GM12865 (cell line): Measurements from ENCODE around the gene NUDCD2.

ENCODE experiments used
- DNase-seq: peaks from one replicate; pipeline ENCODE4 v3.0.0; 2010; ENCODE audit warnings: low read depth
- H3K4me3 ChIP-seq: 2 replicates; pipeline ENCODE4 v1.5.1; 2011; ENCODE audit warnings: mild to moderate bottlenecking, low read depth, low read length, control low read depth
- TF ChIP-seq, protein P1 (sequence below): IDR thresholded peaks from 2 replicates; pipeline ENCODE4 v1.5.1; 2011; ENCODE audit warnings: low read length, control low read depth, low read depth, inconsistent platforms; ENCODE audit not compliant: insufficient read depth; ENCODE audit errors: missing control alignments

Gene NUDCD2

DNA sequence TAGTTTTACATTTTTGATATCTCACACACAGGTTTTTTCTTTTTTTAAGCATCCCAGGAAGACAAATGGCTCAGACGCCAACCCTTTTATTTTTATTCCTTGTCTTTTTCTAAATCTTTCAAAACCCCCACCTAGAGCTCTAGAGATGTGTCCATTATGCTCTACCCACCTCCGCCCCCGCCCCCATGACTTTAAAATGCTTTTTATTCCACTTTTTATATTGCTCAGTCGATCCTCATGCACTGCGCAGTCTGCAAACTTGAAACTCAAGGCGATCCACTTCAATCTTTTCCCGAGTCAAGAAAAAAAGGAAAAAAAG lies 45.1 kb upstream of the NUDCD2 start:
- peak overlapping the region; percentile 58 for H3K4me3 ChIP-seq
- DNase-seq: no peak
- TF ChIP-seq, protein P1, sequence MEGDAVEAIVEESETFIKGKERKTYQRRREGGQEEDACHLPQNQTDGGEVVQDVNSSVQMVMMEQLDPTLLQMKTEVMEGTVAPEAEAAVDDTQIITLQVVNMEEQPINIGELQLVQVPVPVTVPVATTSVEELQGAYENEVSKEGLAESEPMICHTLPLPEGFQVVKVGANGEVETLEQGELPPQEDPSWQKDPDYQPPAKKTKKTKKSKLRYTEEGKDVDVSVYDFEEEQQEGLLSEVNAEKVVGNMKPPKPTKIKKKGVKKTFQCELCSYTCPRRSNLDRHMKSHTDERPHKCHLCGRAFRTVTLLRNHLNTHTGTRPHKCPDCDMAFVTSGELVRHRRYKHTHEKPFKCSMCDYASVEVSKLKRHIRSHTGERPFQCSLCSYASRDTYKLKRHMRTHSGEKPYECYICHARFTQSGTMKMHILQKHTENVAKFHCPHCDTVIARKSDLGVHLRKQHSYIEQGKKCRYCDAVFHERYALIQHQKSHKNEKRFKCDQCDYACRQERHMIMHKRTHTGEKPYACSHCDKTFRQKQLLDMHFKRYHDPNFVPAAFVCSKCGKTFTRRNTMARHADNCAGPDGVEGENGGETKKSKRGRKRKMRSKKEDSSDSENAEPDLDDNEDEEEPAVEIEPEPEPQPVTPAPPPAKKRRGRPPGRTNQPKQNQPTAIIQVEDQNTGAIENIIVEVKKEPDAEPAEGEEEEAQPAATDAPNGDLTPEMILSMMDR: no peak

DNA sequence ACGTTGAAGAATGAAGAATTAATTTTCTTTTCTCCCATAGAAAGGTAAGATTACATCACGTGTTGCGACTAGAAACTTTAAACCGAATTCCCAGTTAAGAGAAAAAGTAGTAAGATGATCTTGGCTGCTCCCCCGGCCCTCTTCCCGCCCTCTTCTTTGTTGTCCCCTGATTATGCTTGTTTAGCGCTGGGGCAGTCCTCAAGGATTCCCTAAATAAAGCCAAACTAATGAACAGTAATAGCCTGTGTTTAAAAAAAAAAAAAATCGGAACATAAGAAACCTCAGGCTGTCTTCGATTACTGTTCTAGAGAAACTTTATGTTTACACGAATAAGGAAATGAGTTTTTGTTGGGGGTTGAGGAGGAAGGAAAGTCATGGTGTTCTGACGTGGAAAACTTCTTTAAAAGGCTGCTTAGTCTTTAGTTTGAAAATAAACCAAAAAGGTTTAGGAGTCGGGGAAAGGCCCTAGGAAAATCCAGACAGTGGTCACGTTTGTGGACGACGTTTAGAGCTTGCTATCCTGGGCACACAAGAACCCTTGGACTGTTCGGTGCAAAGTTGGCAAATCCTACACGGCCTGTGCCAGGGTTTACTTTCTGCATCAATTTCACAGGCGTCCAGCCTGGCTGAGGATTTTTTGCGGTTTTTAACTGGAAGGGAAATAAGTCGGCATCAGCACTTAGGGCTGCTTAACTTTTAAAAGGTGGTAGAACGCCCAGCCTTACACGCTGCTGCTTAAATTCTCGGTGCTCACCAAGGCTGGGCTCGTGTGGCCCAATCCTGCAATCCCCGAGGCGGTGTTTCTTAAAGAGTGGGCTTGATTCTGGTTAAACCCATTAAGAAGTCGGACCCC lies 44.4 kb upstream of the NUDCD2 start:
- TF ChIP-seq, protein P1: no peak

DNA sequence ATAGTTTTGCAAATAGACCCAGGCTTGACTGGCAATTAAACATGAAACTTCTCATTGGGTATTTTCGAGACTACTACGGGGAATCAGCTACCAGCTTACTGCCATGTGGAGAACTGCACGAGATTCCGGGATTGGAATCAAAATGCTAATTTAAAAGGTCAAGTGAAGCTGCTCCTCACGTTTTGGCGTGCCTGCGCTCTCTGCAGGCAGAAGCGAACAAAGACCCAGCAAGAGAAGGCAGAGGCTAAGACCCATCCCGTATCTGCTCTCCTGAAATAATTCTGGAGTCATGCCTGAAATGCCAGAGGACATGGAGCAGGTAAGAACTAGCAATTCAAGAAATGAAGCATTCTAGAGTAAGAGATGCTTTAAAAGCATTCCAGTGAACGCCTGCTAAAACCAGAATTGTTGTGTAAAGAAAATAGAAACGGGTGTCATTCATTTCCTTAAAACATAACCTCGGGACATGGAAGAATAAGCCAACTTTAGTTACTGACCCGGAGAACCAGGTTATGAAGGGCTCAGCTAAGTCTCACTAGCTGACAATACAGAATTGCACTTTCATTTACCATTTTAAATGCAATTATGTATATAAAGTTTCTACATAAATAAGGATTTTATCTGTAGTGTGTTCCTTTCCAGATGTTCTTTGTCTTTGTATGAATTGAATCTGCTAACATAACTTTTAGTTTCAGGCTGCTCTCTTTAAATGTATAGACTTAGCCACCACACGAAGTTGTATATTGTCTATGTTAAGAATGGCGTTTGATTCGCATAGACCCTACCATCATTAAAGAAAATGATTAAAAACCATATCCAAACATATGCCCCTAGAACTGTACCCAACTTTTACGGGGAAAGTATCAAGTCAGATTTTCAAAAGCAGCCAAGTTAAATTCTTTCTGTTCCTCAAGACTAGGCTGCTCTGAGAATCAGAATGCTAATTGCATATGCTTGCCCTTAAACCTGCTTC lies 43.5 kb upstream of the NUDCD2 start:
- DNase-seq: peak; percentile 76
- peak overlapping the region; percentile 58 for H3K4me3 ChIP-seq
- TF ChIP-seq, protein P1: peak; percentile 34

More for the DNA sequence above, 44.4 kb upstream of the NUDCD2 start:
- peak overlapping the region; percentile 58 for H3K4me3 ChIP-seq
- DNase-seq: peak; percentile 56

DNA sequence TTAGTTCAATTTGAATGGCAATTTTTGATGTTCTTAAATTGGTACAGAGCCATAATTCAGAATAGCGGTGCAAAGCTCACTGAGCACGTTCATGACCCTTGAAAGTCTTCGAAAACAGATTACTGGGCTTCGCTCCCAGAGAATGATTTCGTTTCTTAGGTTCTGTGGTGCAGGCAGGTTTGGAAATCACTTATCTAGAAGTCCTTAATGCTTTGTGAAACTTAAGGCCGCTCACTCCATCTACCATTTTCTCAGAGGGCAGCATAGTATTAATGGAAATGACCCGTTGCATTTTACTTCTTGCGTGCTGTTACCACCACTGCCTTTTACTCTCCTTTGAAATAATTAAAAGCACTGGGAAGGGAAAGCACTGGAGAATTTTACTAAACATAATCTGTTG lies 42.6 kb upstream of the NUDCD2 start:
- TF ChIP-seq, protein P1: no peak
- DNase-seq: no peak
- peak overlapping the region; percentile 58 for H3K4me3 ChIP-seq

DNA sequence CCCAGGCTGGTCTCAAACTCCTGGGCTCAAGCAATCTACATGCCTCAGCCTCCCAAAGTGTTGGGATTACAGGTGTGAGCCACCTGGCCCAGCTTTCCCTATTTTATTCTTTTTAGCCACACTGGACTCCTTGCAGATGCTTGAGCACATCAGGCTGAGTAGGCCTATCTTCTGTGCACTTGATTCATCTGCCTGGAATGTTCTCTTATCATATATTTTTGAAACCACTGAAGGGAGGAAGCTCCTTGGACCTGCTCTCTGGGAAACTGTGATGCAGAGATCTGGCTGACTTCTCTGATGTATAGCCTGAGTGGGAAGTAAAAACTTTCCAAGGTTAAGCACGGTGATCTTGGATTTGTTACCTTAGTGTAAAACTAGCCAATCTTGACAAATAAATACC lies 39.0 kb upstream of the NUDCD2 start:
- TF ChIP-seq, protein P1: no peak
- no peak for DNase-seq
- no peak overlapping the region for H3K4me3 ChIP-seq

DNA sequence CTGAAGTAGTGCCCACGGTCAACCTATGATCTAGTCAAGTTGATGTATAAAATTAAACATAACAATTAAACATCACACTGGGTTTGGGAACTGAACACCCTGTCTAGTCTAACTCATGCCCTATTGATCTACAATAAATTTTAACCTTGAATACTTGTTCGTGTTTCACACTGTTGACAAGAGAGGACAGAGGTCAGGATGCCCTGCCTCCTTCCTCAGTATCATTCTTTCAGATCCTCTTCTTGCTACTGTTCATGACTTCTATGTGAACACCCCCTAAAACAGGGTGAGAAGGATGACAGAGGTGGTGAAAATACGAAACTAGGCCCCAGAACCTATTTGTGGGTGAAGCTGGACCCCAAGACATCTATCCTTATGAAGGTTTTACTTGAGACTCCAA lies 37.4 kb upstream of the NUDCD2 start:
- H3K4me3 ChIP-seq: no peak overlapping the region
- DNase-seq: no peak
- TF ChIP-seq, protein P1: no peak
